NCI-H82 (cell line): Measurements from ENCODE around the gene CLIP4.

Experiments
- DNase-seq: peaks from one replicate; lab custom pipeline; 2025; lab: John Stamatoyannopoulos, UW

The CLIP4 gene

DNA sequence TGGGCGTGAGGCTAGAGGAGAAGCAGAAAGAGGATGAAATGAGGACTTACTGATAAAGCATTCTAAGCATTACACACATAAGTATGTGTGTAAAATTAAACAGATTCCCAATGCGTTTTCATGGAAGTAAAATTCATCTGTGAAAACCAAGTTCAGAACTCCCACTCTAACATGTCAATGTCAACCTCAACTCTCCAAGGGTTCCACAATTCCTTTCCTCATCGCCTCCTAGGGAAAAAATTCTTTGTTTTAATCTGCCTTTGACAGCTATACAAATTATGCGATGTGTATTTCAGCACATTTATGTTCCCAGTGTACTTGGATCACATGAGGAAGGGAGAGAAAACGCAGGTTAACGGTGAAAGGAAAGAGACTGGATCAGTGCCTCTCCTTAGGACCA, 76.6 kb downstream of the CLIP4 start:
- no peak for DNase-seq

DNA sequence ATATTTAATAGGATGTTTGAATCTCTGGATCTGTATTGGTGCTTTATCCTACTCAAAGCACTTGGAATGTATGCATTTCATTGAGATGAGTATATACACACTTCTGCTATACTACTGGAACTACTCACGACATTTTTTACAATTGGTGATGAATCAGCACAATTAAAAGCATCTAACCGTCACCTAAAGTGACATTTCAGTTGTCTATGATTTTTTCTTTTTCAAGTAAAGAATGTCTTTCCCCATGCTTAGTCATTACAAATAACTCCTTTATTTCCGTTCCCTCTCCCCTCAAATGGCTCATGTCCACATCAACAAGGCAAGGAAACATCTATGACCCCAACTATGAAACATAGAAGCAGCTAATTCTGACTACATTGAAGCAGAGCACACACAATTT, 77.3 kb downstream of the CLIP4 start:
- DNase-seq: no peak

GRCh38 chr2:29193111-29193510, 77.9 kb downstream of the CLIP4 start:
- DNase-seq: no peak

DNA sequence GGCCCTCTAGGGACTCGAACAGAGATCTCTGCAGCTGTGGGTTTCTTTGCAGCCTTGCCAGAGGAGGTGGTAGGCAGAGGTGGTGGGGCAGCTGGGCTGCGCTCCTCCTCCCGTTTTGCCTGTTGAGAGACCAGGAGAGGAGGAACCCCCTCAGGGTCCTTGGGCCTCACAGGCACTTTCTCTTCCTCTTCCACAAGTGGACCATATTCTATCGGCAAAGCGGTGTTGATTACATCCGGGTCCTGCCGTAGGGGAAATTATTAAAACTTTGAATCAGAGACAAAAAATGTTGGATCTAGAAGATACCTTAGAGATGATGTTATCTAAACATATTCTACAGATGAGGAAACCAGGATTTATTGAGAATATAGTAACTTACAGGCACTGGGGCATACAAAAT, 78.5 kb downstream of the CLIP4 start:
- DNase-seq: no peak

- no peak for DNase-seq
Observed at GRCh38 chr2:29195796-29196195, 80.6 kb downstream of the CLIP4 start.

DNA sequence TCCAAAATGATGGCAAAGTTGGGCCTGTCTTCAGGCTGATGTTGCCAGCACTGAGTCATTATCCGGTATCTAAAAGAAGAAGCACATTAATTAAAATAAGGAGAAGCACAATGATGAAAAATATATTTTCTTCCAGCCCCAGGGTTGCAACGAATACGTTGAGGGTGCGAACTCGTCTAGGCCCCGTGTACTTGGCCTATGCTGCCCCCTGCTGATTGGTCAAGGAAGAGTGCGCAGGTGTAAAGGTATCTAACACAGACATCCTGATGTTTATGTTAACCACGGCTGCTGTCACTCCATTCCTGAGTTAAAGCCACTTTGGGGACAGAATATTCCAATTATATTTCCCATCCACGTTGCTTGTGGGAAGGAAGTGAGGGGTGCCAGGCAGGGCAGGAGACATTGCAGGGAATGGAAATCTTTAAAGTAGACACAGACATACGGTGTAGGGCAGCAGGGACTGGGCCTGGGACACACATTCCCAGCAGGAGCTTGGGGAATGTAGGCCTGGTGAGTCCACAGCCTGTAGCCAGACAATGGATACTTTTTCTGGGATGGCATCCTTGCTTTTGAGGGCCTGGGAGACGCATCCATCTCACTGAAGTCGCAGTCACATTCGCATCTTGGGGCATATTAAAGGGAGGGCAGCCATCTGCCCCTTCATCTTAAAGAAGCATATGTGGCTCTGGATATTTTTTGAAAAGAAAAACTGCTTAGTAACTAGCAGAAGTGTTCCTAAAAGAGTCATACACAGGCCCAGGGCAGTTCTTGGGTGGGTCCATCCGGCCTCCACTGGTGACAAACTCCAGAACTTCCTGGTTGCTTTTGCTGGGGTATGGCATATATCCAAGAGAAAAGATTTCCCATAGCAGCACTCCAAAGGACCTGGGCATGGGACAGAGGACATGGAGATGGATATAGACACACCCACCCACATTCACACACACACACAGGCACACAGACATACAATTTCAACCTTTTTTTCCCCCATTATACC, 81.9 kb downstream of the CLIP4 start:
- peak; percentile 88 for DNase-seq

GRCh38 chr2:29201979-29202378, 86.8 kb downstream of the CLIP4 start:
- DNase-seq: peak; percentile 10

DNA sequence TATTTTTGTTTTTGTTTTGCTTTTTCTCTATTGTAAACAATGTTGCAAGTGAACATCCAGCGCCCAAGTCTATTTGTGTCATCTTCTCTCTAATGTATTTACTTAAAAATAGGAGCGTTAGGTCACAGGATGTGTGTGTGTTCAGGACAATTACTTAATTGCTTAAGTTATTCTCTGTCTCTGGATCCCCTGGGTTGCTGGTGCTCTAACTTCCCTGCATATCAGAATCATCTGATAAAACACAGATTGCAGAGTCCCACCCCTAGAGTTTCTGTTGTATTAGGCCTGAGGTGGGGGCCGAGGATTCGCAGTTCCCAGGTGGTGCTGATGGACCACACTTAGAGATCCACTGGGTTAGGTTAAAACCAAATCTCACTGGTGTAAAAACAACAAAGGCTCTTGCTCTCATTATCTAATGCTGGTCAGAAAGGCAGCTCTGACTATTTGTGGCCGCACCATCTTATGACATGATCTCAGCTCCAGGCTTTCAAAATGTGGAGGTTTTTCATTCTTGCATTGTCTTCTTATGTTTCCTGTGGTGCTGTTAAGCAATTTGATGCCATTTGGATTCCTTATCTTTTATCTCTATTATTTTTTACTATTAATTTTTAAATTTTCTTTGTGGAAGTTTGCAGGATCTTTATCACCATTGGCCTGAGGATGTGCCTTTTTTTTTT, 87.7 kb downstream of the CLIP4 start:
- no peak for DNase-seq

DNA sequence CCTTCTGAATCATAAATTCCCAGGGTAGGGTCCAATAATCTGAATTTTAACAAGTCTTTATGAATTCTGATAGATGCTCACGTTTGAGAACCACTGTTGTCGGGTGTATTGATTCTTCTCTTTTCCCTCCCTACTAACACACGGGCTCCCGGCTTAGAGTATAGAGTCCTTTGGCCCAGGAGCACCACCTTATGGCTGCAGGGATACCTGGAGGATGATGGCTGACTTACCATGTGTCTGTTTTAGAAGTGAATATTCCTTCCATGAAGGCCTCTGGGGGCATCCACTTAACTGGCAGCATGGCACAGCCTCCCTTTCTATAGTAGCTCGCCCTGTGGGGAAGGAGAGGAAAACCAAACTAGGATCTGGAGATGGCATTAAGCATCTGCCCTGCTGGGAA, 91.7 kb downstream of the CLIP4 start:
- DNase-seq: peak; percentile 22

DNA sequence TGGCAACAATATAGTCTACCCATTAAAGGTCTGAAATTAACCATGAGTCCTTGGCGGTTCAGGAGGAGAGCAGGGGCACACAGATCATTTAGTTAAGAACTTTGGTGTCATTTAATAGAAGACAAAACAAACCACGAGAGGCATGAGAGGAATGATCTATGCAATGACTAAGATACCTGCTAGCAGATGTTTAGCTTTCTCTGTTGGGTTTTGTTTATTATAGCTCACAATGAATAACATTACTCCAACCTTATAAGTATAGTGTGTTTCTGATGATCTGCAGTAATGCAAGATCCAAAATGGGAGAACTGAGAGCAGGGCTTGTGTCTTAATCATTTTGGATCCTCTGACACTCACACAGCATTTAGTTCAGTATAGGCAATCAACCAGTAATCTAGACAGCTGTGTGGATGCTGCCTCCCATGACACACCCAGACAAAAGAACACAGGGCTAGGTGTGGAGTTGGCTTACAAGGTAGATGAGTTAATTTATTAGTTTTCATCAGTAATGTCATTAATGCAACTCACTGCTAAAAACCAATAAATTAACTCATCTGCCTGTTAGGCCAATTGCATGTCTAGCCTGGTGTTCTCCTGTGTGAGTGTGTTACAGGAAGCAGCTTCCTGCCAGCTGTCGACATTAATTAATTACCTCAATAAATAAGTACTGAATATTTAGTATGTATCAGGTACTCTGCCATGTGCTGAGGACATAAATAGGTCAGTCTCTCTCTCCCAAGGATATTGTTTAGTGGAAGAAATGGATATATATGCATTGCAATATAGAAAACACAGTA, 92.3 kb downstream of the CLIP4 start:
- peak; percentile 22 for DNase-seq

- DNase-seq: no peak
Observed at GRCh38 chr2:29209551-29209950, 94.3 kb downstream of the CLIP4 start.

- peak; percentile 27 for DNase-seq
Observed at GRCh38 chr2:29212009-29212408, 96.8 kb downstream of the CLIP4 start.

DNA sequence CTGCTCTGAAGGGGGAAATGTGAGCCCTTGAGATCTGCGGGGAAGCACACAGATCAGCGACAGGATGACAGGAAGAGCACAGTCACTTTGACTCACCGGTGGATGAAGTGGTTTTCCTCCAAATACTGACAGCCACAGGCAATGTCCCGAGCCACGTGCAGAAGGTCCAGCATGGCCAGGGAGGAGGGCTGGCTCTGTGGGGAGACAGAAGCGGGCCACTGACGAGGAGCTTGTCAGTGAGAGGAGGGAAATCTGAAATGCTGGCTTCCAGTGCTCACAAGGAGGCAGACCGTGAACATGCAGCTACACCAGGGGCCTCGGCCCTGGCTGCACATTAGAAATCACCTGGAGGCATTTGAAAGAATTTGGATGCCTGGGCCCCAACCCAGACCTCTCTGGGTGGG, 98.7 kb downstream of the CLIP4 start:
- DNase-seq: no peak

DNA sequence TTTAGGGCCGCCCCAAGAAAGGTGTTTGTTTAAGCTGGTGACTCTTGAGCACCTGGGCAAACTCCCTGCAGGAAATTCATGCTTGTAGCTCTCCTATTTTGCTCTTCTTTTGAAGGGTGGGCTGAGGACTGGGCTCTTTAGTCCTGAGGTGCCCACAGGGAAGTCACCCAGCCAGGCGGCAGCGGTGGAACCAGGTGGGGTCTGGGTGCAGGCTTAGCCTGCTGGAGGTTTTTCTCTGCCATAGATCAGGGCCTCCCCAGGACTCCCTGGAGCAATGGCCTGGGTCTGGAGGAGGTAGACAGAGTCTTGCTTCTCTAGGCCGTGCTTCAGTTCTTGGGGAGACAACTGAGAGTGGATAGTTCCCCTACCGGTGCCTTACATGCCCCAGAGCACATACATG, 99.9 kb downstream of the CLIP4 start:
- DNase-seq: no peak

GRCh38 chr2:29215739-29216608, 100.8 kb downstream of the CLIP4 start:
- peak; percentile 87 for DNase-seq

DNA sequence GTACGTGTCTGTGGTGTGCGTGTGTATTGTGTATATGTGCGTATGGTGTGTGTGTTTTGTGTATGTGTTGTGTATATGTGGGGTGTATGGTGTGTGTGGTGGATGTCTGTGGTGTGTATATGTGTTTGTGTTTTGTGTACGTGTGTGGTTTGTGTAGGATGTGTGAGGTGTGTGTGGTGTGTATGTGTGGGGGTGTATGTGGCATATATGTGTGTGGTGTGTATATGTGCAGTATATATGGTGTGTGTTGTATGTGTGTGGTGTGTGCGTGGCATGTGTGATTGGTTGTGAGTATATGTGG, 101.3 kb downstream of the CLIP4 start:
- DNase-seq: no peak

DNA sequence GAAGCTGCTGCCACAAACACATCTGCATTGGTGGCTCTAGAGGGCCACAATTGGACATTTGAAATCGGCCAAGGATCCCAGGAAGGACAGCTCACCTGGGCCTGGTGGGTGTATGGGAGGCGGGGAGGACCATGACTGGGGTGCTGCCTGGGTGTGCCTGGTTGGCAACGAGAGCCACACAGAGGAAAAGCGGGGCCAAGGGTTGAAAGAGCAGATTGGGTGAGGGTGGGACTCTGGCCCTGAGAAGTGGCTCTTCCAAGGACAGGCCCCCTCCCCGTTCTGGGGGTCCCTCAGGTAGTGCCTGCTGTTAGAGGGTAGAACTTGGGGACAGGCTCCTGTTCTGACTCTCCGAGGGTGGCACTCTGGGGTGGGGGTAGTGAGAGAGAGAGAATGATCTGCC, 102.9 kb downstream of the CLIP4 start:
- DNase-seq: no peak

GRCh38 chr2:29218550-29219125, 103.4 kb downstream of the CLIP4 start:
- no peak for DNase-seq

- no peak for DNase-seq
Observed at GRCh38 chr2:29219374-29219773, 104.2 kb downstream of the CLIP4 start.

DNA sequence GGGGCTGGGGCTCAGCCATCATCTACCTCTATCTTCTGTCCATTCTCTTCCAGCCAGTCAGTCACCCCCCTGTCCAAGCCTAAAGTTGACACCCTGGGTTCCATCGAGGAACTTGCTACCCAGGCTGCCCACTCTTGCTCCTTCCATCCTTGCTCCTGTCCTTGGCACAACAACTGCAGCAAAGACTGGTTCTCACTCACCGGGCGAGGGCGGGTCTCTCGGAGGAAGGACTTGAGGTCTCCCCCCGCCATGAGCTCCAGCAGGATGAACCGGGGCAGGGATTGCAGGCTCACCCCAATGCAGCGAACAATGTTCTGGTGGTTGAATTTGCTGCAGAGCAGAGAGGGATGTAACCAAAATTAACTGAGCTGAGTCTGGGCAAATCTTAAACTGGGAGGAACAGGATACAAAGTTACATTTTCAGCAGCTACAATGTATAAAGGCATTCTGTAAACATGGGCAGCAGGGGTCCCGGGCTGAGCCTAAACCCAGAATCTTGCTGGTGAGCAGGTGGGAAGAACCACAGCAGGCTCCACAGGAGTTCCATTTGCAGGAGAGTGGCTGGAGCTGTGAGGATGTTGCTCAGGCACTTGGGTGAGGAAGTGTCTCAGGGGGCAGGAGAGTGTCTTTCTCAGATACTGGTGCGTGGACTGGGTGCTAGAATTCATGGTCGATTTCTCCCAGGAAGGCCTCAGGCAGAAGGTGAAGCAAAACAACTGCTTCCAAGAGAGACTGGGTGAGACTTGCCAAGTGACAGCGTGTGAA, 105.5 kb downstream of the CLIP4 start:
- DNase-seq: no peak
